HG03439 (cell line): ENCODE measurements around the gene MGA.
A peak's percentile ranks its signal among the peaks of the same experiment; 100 is the strongest.

Source experiments
- ATAC-seq: cut with Tn5 transposase; IDR thresholded peaks from one replicate; pipeline ENCODE4 v1.9.1; 2021; ENCODE audit warnings: mild to moderate bottlenecking, moderate library complexity; ENCODE audit not compliant: unreplicated experiment

MGA gene

GRCh38 chr15:41660235-41661077 lies at the start of gene MGA:
Gene MGA, plus strand, starts transcription at chr15:41660405.
- ATAC-seq = peak; percentile 81

DNA sequence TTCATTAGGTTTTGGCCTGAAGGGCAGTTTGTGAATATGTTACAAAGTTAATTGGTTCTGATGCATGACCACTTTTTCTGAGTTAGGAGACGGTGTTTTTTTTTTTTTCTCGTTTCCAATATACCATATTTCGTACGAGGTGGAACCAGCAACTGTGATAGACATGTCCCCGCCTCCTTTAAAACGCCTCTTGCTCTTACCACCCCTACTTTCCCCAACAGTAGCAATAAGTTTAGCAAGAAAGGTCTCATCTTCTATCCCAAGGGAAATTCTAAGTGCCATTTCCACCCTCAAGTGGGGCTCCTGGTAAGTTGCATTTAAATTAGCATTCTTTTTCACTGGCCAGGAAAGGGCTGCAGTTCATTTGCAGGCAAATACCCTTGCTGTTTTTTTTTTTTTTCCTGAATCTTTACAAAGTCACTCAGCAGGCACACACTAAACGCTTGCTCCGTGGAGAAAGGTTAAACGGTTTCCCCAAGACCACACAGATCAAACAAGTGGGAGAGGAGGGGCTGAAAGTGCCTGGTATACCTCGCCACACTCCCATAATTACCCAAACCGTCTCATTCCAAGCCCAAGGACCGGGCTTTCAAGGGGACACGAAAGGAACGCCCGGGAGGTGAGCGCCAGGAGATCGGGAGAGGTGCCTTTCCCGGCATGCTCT lies 39.5 kb upstream of the MGA start:
- no peak for ATAC-seq

GRCh38 chr15:41621200-41622193 lies 38.7 kb upstream of the MGA start:
- no peak for ATAC-seq

GRCh38 chr15:41622901-41623300 lies 37.3 kb upstream of the MGA start:
- no peak for ATAC-seq

GRCh38 chr15:41627203-41627602 lies 33.0 kb upstream of the MGA start:
- ATAC-seq = no peak

DNA sequence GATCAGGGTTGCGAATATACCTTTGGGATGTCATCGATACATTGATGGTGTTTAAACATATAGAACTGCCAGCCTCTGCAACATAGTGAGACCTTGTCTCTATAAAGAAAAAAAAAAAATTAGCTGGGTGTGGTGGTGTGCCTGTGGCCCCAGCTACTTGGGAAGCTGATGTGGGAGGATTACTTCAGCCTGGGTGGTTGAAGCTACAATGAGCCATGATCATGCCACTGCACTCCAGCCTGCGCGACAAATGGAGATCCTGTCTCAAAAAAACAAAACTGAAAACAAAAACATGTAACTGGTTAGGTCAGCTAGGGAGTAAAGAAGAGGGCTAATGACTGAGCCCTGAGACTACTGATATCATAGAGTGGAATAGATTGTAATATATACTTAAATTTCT lies 30.7 kb upstream of the MGA start:
- ATAC-seq = no peak

DNA sequence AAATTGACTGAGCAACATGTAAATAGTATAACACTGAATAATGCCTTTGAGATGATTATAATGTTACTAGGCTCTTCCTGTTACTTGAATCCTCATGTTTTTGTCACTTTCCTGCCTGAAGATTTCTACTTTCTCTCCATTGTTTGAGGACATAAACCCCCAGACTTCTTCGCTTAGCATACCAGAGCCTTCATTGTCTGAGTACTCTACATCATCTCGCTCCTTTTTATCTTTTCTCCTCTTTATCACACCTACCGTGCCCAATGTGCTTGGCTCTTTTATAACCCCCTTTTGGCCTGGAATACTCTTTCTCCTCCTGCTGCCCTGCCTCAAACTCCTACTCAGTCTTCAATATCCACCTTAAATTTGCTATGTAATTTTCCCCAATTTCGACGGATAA lies 30.3 kb upstream of the MGA start:
- no peak for ATAC-seq

DNA sequence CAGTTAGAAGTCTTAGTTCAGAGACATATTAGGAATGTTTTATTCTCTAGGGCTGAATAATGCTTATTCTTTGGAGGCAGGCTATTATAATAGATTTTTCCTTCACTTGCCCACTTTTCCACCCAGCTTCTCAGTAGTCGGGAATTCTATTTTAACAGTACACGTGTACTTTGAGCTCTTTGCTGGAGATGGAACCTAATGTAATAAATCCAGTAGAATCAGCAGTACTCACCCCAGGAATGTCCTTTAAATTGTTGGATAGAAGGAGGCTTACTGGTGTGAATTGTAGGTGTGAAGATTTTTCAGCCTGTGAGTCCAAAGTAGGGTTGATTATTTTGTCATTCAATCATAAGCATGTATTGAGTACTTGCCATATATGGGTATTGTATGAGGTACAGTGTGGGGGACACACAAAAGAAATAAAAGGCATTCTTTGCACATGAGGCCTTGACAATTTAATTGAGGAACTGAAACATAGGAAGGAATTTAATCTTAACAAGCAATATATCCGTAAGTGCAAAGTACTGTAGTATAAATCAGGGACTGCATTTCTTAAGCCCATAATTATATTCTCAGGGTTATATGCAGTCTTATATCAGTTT lies 29.5 kb upstream of the MGA start:
- ATAC-seq = no peak

- ATAC-seq = no peak
These were observed 28.2 kb upstream of the MGA start for GRCh38 chr15:41631880-41632470.

DNA sequence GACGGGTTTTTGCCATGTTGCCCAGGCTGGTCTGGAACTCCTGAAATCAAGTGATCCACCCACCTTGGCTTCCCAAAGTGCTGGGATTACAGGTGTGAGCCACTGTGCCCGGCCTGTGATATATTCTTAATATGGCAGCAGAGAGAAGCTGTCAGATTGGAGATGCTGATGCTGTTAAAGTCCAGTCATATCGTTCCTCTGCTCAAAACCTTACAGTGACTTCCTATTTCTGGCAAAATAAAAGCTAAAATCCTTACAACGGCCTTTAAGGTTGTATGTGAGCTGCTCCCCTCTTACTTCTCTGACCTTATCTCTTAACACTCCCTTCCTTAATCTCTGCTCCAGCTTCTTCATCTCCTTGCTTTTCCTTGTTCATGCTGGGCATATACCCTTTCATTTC lies 26.6 kb upstream of the MGA start:
- no peak for ATAC-seq

GRCh38 chr15:41634072-41634626 lies 26.1 kb upstream of the MGA start:
- ATAC-seq = no peak

GRCh38 chr15:41637086-41637485 lies 23.1 kb upstream of the MGA start:
- ATAC-seq = no peak

GRCh38 chr15:41640985-41641384 lies 19.2 kb upstream of the MGA start:
- no peak for ATAC-seq

GRCh38 chr15:41647262-41647661 lies 12.9 kb upstream of the MGA start:
- ATAC-seq = no peak

DNA sequence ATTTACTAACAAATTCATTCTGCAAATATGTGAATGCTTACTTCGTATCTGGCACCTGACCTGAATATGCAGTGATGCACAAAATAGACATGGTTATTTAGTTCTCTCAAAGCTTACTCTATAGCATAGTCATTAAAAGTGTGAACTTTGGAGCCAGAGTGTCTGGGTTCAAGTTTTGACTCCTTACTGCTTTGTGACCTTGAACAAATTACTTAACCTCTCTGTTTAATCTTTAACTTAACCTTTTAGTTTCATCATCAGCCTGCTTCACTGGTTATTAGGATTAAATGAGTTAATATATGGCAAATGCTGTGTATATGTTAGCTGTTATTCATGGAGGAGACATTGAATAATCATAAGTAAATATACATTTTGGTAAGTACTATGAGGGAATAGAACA lies 12.1 kb upstream of the MGA start:
- ATAC-seq = no peak

- no peak for ATAC-seq
These were observed 11.4 kb upstream of the MGA start for GRCh38 chr15:41648770-41649169.

- no peak for ATAC-seq
These were observed 9.4 kb upstream of the MGA start for GRCh38 chr15:41650806-41651205.

- ATAC-seq = no peak
These were observed 8.8 kb upstream of the MGA start for GRCh38 chr15:41651373-41651772.

DNA sequence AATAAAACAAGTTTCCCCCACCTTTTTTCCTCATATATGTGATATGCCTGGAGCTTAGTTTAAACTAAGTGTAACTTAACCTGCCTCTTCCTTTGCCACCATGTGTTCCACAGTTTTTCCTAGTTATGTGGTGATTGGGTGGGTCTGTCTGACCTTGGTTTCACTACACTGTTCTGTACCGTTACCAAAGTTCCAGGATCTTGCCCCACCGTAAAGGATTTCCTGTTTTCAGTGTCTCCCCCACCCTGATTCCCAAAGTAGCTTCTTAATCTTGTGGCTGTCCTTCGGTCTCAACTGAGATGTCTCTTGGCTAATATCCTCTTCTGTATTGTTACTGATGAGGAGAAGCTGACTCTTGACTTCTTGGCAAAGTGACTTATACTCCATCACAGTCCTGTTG lies 6.4 kb upstream of the MGA start:
- ATAC-seq = no peak

- no peak for ATAC-seq
These were observed 4.5 kb upstream of the MGA start for GRCh38 chr15:41655716-41656115.
